ENCODE data around the gene SRMS. TPM values are rescaled to one million over a fixed set of nuclear protein-coding genes. Genes with fewer than 3 reads are reported as not detected.

Gene SRMS
- total RNA-seq, 4 donors from 2014 or later = not detected

DNA sequence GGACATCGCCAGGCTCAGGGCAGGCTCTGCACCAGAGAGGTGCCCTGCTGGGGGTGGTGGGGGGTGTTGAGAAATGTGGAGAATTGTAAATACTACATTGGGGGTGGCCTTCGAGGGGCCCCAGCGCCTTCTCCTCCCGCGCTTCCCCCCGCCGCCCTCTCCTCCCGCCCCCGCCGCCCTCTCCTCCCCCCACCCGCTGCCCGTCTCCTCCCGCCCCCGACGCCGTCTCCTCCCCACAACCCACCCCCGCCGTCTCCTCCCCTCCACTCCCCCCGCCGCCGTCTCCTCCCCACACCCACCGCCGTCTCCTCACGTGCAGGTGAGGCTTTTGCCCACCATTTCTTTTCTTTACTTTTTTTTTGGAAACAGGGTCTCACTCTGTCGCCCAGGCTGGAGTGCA is 1.5 kb upstream of the SRMS start:
- 17 to 100% methylated on average over 1 to 11 of the region's 25 CpGs for WGBS, 2 donors (ENCODE audit: low coverage in 1 of 2)
- Histone ChIP-seq H3K4me1 (peaks cover 0 to 17% (median 6%) of the 10 kb centered on the region in 3 donors), H3K27me3 (peaks cover 89% of the 10 kb centered on the region), H3K36me3 (no peaks in the 10 kb centered on the region), H3K27ac (no peak overlapping the region), H3K9me3 (no peaks in the 10 kb centered on the region), H3K4me3 (no peak overlapping the region)
- TF ChIP-seq EP300 (IDR thresholded peaks at IDR 0.05) = no peak
- TF ChIP-seq POLR2A (IDR thresholded peaks at IDR 0.05) = no peak
- TF ChIP-seq, protein P1, sequence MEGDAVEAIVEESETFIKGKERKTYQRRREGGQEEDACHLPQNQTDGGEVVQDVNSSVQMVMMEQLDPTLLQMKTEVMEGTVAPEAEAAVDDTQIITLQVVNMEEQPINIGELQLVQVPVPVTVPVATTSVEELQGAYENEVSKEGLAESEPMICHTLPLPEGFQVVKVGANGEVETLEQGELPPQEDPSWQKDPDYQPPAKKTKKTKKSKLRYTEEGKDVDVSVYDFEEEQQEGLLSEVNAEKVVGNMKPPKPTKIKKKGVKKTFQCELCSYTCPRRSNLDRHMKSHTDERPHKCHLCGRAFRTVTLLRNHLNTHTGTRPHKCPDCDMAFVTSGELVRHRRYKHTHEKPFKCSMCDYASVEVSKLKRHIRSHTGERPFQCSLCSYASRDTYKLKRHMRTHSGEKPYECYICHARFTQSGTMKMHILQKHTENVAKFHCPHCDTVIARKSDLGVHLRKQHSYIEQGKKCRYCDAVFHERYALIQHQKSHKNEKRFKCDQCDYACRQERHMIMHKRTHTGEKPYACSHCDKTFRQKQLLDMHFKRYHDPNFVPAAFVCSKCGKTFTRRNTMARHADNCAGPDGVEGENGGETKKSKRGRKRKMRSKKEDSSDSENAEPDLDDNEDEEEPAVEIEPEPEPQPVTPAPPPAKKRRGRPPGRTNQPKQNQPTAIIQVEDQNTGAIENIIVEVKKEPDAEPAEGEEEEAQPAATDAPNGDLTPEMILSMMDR (IDR thresholded peaks at IDR 0.05) = no peak
- TF ChIP-seq POLR2AphosphoS5 (IDR thresholded peaks at IDR 0.05) = no peak
- ATAC-seq = no peak

DNA sequence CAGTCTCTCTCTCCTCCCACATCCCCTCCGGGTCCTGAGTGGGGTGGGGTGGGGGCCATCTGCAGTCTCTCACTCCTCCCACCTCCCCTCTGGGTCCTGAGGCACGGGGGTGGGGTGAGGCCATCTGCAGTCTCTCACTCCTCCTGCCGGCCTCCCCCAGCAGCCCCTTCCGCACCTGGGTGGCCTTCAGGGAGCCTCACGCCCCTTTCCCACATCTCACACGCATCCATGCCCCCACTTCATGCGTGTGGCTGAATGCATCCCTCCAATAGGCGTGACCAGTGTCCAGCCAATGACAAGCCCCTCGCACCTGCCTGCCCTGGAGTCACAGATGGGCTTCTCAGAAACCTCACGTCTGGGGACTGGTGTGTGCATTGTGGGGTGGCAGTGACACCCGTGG is 993 bp upstream of the SRMS start:
- no peaks in the 10 kb centered on the region for H3K9me3 ChIP-seq
- H3K27me3 ChIP-seq = peaks cover 86% of the 10 kb centered on the region
- H3K27ac ChIP-seq = no peak overlapping the region
- no peak for TF ChIP-seq POLR2AphosphoS5 (IDR thresholded peaks at IDR 0.05)
- no peak for TF ChIP-seq EP300 (IDR thresholded peaks at IDR 0.05)
- H3K4me1 ChIP-seq = peaks cover 0 to 12% (median under 1%) of the 10 kb centered on the region in 3 donors
- 19 to 28% methylated on average over 6 to 8 of the region's 11 CpGs for WGBS, 2 donors (ENCODE audit: low coverage in 1 of 2)
- ATAC-seq = no peak
- no peaks in the 10 kb centered on the region for H3K36me3 ChIP-seq
- H3K4me3 ChIP-seq = no peak overlapping the region

DNA sequence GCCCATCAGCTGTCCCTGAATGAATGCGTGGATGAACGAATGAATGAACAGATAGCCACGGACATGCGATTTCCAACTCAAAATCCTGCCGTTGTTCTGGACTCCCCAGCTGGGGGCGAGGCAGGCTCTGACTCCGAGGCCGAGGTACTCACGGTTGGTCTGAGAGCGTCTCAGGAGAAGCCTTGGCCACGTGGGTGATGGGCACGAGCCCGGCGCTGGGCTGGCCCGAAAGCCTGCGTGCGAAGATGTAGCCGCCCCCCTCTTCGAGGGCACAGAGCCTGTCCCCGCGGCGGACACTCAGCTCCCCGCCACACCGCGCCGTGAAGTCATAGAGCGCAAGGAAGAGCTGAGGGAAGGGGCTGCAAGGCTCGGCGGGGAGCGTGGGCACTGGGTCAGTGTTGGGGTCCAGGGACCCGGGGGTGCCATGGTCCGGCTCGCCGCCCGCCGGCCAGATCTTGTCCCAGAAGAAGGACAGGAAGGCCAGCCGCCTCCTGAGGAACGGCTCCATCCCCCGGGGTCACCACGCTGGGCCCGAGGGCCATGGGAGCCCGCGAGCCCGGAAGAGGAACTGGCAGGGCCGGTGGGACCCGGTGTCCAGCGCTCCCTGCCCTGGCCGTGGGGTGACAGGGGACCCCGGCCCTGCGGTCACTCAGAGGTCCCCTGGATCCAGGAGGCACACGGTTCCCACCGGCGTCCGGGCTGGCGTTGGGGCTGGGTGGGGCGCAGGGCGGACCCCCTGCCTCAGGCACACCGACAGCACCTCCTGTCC is 409 bp downstream of the SRMS start:
- no peak for TF ChIP-seq EP300 (IDR thresholded peaks at IDR 0.05)
- TF ChIP-seq, protein P1 (IDR thresholded peaks at IDR 0.05) = no peak
- TF ChIP-seq POLR2A (IDR thresholded peaks at IDR 0.05) = no peak
- H3K27ac ChIP-seq = no peak overlapping the region
- ATAC-seq = no peak
- H3K27me3 ChIP-seq = peaks cover 73% of the 10 kb centered on the region
- no peak overlapping the region for H3K4me3 ChIP-seq
- H3K36me3 ChIP-seq = no peaks in the 10 kb centered on the region
- H3K4me1 ChIP-seq = no peaks in the 10 kb centered on the region
- no peaks in the 10 kb centered on the region for H3K9me3 ChIP-seq
- no CpG with 5 or more reads among the region's 58 CpGs for WGBS, 2 donors (ENCODE audit: low coverage in 1 of 2)

DNA sequence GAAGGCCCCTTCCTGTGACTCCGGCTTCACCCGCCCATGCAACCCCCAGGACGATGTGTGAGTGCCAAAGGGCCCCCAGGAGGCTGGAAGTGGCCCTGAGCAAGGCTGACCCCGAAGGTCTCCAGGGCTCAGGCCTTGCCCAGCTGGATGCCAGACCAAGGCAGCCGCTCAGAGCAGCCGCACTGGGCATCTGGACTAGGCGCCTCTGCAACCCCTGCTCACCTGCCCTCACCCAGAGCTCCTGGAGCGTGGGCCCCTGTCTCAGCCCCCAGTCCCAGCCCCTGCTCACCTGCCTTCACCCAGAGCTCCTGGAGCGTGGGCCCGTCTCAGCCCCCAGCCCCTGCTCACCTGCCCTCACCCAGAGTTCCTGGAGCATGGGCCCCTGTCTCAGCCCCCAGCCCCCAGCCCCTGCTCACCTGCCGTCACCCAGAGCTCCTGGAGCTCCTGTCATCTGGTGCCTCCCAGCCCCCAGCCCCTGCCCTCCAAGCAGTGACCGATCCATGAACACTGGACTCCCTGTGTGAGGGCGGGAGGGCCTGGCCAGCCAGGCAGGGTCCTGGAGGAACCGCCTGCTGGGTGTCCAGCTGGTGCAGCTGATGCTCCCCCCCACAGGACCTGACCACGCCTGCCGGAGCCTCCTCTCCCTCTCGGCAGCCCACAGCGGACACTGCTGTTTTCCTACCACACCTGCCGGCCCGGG is 1.1 kb downstream of the SRMS start:
- ATAC-seq = no peak
- 88% methylated on average over 4 of the region's 20 CpGs; no CpG with 5 or more reads in 1 of the 2 donors for WGBS, 2 donors (ENCODE audit: low coverage in 1 of 2)
- no peaks in the 10 kb centered on the region for H3K36me3 ChIP-seq
- H3K27me3 ChIP-seq = peaks cover 73% of the 10 kb centered on the region
- H3K4me3 ChIP-seq = no peak overlapping the region
- no peaks in the 10 kb centered on the region for H3K4me1 ChIP-seq
- no peak overlapping the region for H3K27ac ChIP-seq
- H3K9me3 ChIP-seq = no peaks in the 10 kb centered on the region
- no peak for TF ChIP-seq POLR2AphosphoS5 (IDR thresholded peaks at IDR 0.05)
- TF ChIP-seq POLR2A (IDR thresholded peaks at IDR 0.05) = no peak
- TF ChIP-seq, protein P1 (IDR thresholded peaks at IDR 0.05) = no peak
- no peak for TF ChIP-seq EP300 (IDR thresholded peaks at IDR 0.05)

DNA sequence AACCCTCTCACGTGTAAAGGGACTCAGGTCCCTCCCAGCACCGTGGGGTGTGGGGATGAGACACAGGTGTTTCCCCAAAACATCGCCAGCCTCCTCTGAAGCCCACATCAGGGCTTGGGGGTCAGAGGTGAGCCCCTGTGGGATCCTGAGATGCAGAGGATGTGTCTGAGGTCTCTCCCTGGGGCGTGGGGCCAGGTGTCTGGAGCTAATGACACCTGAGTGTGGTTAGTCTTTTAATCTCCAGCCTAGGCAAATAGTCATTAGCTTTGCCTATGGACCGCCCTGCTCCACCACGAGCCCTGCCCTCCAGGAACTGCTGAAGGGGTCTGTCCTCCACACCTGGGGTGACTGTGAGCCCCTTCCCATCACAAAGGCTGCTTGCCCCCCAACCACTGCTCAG is 1.7 kb downstream of the SRMS start:
- 60% methylated on average over 1 of the region's 6 CpGs; no CpG with 5 or more reads in 1 of the 2 donors for WGBS, 2 donors (ENCODE audit: low coverage in 1 of 2)
- Histone ChIP-seq H3K4me3 (no peak overlapping the region), H3K4me1 (no peaks in the 10 kb centered on the region), H3K27me3 (peaks cover 70% of the 10 kb centered on the region), H3K9me3 (no peaks in the 10 kb centered on the region), H3K36me3 (no peaks in the 10 kb centered on the region), H3K27ac (no peak overlapping the region)
- TF ChIP-seq EP300 (IDR thresholded peaks at IDR 0.05) (no peak), POLR2AphosphoS5 (IDR thresholded peaks at IDR 0.05) (no peak), POLR2A (IDR thresholded peaks at IDR 0.05) (no peak)
- TF ChIP-seq, protein P1 (IDR thresholded peaks at IDR 0.05) = no peak
- ATAC-seq = no peak

Measured in gastroesophageal sphincter (tissue), 4 donors.